AG20443 (cell line): ENCODE measurements around the gene LDHAL6B.
A peak's percentile ranks its signal among the peaks of the same experiment; 100 is the strongest.

Source experiments
- DNase-seq: peaks from one replicate; pipeline ENCODE4 v3.0.0; 2012; ENCODE audit warnings: low spot score, mixed read lengths

Gene LDHAL6B

DNA sequence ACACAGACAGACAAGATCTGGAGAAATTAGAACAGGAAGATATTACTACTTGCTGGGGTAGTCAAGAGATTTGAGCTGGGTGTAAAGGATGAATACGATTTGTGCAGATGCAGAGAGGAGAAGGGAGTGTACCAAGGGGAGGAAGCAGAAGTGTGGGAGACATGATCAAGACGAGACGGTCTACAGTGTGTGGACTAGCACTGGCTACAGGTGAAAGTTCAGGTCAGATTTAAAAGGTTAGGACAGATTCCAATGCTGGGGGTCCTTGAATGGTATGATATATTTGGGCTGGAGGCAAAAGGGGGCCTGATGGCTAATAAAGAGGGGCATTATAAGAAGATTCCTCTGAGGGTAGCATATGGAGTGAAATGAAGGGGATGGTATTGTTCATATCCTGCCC lies 12.1 kb downstream of the LDHAL6B start:
- no peak for DNase-seq

DNA sequence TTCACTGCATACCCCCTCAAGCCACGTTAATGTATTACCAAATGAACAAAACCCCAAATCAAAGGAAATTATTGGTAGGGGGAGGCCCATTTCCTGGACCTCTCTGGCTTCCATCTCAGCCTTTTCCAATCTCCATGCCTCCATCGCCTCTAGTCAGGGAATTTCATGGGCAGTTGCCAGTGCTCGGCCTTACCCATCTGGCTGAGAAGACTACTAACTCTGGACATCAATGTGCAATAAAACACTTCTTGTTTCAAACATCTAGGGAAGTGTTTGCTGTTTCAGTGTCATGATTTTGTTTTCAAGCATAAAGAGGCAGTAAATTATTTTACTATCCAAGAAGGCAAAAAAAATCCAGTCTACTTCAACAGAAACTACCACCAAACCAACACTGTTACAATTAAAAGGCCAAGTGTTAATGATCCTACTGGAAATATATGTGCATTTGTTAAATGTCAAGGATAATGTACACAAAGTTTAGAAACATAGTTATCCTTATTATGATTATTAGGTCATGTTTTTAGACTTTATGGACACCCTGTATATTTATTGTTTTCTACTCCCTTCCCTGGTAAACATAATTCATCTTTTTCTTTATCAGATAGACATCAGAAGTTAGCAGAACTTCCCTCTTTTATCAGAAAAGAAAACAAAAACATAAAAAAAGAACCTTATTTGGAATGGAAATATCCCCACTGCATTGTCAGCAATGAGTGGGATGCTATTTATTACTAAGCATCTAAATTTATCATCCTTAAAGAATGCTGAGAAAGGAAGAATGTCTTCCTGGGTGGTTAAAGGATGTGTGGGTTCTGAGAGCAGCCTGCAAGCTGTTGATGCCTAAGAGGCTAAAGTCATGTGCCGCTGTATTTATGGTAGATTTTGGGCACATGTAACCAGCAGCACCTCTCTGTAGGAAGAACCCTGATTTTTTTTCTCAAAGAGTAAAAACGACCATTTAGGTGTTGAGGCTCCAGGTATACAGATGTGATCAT lies 15.2 kb downstream of the LDHAL6B start:
- DNase-seq: peak; percentile 77

DNA sequence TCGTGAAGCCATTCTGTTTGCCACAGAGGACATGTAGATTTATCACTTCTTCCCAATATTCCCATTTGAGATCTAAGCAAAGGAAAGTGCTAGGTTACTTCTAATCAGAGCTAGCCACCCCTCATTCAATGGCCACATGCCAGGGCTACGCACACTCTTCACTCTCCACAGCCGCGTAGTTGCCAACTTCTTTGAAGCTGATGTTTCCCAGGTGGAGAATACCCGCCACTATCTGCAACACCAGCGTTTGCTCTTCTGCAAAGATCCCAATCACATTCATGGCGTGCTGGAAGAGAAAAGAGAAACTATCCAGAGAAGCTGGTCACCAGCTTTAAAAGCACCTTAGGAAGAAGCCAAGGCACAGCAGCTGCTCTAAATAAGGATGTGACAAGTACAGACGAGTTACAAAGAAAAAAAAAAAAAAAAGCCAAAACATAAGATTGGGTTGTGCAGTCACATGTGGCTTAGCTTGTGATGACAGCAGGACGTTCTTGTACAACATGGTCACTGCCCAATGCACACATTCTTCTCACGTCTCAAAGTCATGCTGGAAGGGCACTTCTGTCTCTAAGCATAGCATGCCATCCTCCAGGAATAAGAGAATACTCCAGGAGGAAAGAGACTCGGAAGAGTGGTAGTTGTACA lies 16.4 kb downstream of the LDHAL6B start:
- no peak for DNase-seq

DNA sequence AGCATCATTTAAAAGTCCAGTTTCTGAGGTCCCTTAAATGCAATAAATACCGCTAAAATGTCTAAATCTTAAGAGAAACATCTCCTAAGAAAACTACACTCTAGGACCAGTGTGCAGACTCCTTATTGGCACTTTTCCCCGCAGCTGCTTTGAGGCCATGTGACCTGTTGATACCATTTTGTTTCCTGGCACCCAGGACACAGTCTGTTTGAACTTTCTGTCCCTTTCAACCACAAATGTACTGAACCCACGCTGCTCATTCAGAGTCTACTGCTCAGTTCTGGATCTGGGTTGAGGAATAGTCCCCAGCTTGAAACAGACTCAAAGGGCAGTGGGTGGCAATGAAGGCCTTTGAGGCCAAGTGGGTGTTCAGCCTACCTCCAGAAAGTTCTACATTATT lies 17.1 kb downstream of the LDHAL6B start:
- no peak for DNase-seq

DNA sequence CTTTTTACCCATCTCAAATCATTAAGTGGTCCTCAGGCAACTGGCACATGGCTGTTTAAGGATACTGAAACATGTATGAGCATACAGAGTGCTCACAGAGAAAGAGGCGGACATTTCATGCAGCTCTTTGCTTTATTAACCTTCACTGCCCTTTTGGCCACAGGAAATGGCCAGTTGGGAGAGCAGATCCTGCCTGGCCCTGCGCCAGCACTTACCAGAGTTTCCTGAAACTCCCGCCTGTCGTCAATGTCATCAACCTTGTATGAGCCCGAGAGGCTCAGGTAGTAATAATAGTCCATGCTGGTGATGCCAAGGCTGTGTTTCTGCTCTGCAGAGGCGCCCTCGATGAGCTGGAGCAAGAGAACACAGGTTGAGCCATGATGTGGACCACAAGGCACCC lies 17.8 kb downstream of the LDHAL6B start:
- no peak for DNase-seq

DNA sequence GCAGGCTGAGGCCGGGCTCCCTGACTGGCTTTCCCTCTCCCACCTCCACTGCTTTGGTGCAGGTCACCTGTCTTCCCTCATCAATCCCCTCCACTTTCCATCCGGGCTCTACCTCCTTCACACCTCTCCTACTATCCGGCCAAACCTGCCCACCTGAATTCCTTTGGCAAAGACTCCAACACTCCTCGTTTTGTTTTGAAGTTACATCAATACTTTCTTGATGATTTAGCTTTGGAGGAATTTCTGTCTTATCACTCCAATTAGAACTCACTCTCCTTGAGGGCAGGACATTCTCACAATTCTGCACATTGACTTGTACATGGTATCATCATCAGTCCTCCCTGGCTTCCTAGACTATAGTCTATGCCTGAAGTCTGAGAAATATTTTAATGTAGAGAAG lies 20.4 kb downstream of the LDHAL6B start:
- DNase-seq: no peak

DNA sequence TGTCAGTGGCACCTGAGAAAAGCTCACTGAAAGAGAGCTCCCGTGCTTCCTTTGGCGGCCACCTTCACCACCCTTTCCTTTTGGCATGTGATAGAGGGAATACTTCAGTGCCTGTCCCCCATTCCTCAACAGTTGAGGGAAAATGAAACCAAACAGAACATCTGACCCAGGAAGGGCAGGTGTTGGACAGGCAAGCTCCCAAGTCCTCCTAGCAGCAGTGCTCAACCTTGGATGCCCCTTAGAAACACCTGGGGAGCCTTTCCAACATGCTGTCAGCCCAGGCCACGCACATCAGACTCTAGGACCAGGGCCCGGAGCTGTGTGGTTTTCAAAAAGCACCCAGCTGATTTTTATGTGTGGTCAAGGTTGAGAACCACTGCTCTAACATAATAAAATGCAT lies 22.4 kb downstream of the LDHAL6B start:
- DNase-seq: no peak

DNA sequence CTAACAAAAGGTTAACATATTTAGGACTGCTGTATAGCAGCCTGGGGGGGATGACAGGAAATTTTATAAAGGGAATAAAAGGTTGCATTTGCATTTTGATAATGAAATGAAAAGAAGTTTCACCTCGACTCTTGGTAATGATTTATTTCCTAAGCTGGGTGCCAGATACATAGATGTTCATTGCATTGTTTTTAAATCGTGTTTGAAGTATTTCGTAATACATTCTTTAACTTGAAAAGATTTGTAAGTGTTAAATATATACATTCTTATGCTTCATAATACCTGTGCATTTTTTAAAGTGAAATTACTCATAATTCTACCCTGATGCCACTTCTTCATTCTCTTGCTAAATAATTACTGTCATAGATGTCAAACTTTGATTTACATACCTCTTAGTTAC lies 22.8 kb downstream of the LDHAL6B start:
- DNase-seq: no peak

DNA sequence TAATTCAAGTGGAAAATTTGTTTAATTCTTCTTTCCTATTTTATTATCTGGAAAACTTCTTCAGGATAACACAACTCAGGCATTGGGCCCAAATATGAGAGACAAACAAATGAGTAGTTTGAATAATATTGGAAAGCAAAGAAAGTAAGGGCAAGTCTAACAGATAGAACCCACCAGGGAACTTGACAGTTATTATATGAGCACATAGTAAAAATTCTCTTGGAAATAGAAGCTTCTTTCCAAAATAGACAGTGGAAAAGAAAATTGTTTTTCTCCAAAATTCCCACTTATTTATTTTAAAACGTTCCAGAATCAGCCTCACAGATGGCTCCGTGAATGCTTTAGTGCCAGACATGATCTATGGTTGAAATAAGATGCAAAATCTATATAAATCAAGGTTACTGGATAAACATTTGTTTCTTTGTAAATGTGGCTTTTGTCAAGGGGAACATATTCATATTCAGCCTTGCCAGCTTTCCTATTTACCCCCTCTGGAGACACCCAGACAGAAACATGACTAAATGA lies 23.9 kb downstream of the LDHAL6B start:
- DNase-seq: no peak

DNA sequence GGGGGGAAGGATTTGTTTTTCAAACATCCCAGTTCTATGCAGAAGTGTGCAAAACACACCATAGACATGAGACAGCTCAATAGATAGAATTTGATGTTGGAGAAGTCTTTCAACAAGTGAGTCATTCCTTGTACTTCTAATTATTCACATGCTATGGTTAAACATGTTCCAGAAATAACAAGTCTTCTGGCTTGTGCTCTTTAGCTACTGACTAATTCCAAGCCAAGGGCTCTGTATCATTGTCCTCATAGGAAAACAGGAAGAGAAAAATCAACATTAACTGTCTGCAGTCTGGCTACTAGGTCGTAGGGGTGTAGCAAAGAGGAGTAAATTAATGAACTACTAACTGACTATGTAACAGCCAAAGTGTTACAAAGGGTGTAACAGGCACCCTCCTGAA lies 25.8 kb downstream of the LDHAL6B start:
- peak; percentile 81 for DNase-seq

DNA sequence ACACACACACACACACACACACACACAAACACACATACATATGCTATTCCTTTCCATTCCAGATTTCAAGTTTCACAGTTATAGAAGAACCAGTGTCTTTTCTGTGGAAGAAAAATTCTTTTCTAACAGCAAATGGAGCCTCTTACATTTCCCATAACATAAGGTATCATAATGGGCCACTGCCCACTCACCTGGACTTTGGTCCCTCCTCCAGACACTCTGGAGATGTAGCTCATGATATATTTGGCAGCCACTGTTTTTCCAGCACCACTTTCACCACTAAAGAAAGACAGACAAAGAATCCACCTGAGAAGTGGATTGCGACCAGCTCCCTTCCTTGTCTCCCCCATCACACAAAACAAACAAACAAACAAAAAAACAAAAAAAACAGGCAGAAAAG lies 29.8 kb downstream of the LDHAL6B start:
- no peak for DNase-seq

DNA sequence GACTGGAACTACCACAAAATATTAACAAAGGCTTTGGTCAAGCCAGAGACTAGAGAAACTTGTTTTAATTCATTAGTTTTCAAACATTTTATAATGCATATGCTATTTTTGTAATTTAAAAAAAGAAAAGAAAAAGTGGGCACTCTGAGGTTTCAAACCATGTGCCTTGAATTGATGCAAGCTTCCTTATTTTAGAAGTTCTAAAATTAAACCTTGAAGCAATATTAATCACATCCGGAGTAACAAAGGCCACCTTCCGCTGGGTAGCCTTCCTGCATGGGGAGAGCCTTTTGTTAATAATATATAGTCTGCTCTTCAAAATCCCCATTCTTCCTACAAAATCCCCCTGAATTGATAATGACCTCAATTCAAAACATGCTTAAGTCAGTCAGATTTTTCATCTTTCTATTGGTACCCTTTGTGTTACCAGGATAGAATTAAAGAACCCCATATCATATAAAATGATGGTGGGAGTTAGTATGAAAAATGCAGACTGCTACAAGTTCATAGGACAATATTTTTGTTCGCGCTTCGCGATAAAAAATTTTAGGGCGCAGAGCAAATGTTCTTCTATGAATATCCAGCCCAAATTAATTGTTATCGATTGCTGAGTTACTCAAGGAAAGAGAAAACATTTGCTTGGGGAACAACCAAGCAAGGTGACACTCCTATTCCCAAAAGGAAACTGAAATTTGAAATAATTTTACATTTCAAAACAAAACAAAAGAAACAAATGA lies 30.6 kb downstream of the LDHAL6B start:
- DNase-seq: no peak

DNA sequence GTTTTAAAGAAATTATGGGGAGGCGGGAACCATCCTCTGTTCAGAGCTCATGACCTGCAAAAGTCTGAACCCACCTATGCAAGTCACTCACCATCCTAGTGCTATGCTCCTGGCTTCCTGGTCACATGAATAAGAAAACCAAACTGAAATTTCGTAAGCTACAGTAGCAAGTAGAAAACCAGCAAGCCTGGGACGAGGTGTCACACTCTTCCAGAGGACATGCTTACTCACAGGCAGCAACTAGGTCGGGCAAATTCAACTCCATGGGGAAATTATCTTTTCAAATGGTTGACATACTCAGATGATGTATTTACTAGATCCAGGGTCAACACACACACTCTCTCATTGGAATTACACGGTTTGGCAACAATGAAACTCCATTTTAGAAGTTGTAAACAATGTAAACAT lies 31.3 kb downstream of the LDHAL6B start:
- no peak for DNase-seq

DNA sequence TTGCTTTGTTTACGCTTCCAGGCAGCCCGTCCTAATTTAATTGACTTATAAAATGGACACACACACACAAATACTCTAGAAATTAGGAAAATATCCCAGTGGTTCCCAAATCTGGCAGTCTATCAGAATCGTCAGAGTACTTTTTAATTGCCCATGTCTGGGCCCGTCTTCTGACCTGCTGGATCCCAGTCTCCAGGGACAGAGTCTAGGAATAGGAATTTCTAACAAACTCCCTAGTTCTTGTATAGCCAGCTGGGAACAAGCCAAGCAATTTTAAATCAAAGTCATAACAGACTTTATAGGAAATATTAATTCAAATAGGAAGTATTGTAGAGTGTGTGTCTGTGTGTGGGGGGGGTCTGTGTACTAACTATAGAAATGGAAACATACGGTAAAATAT lies 33.4 kb downstream of the LDHAL6B start:
- no peak for DNase-seq

DNA sequence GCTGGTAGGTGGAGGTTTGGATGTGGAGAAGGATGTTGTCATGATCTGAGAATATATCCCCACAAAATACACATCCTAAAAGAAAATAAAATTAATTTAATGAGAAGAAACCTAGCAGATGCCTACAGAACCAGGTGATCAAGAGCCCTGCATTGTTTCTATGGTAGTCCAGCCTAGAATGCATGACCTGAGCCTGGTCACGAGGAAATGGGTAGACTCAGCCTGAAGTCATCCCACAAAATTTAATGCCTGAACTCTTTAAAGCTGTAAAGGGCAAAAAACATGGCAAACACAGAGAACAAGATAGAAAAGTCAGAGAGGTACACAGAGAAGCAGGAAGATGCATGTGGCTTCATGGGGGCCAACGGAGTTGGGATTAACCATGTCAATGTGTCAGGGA lies 36.0 kb downstream of the LDHAL6B start:
- no peak for DNase-seq

DNA sequence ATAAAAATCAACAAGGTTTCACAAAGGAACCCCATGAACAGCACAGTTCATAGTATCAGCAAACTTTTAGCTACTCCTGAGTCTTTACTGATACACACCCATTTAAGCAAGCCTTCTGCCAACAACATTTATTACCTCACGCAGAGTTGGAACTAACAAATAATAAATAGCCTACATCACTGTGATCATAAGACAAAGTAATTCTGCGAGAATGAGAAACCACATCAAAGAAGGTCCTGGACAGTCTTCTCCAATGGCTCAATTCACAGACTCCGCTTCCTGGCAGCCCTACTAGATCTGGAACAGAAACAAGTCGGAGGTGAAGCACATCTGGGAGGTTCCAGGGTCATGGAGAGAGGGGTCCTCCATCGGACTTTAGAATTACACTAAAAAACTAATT lies 37.0 kb downstream of the LDHAL6B start:
- DNase-seq: no peak

DNA sequence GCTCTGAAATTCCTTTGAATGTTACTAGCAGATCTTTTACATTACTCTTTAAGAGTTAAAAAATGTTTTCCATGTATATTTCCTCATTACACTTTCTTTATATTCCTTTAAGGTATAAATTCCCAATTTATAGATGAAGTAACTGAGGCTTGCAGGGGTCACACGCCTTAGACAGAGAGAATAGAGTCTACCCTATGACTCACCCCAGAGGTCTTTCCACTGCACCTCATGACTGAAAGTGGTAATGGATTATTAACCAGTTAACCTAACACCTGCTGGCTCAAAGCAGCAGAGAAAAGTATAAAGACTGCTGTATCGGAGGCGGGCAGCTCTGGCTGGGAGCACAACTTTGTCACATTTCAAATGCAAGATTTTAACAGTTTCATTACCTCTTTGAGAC lies 37.7 kb downstream of the LDHAL6B start:
- DNase-seq: no peak

DNA sequence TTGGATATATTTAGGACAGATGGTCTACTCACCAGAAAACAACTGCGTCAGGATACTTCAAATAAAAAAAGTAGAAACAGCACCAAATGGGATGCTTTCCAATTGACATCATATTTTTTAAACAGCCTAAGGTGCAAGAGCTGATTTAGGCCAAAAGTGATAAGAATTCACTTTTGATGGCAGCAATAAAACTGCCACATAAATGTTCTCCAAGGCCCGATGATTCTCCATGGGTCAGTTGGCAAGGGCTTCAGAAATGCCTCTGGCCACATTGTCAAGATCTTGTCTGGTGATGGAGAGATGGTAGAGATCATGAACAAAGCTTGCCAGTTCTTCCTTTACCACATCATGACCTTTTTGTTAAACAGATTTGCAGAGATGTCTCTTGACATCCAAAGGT lies 38.9 kb downstream of the LDHAL6B start:
- no peak for DNase-seq

DNA sequence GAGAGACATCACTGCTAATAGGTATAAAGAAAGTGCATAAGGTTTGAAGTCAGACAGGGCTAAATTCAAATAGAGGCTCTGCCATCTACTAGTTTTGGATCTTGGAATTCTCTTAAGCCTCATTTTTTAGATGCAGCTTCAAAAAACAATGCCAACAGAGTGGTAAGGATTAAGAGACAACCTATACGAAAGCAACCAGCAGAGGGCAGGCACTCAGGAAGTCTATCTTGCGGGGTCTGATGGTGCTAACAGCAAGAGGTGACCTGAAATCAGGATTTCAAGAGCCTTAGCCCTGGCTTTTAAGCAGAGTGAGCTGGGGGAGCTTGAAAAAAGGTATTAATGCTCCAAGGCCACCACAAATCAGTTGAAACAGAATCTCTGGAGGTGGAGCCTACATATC lies 40.7 kb downstream of the LDHAL6B start:
- DNase-seq: peak; percentile 59

DNA sequence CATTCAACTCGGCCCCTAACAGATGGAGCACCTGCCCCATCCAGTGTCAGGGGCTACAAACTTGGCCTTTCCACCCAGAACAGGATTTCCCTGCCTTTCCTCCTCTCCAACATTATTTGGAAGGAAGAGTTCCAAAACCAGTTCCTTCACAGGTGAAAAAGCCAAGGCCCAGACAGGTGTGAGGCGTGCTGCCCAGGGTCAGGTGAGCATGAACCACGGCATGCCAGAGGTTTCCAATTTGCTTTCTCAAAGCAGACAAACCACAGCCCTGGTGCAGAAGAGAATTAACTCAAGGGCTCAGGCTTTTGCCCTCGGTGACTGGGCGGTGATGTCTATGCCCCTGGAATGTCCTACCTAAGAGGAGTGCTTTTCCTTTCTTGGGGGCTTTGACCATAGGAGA lies 43.2 kb downstream of the LDHAL6B start:
- no peak for DNase-seq

DNA sequence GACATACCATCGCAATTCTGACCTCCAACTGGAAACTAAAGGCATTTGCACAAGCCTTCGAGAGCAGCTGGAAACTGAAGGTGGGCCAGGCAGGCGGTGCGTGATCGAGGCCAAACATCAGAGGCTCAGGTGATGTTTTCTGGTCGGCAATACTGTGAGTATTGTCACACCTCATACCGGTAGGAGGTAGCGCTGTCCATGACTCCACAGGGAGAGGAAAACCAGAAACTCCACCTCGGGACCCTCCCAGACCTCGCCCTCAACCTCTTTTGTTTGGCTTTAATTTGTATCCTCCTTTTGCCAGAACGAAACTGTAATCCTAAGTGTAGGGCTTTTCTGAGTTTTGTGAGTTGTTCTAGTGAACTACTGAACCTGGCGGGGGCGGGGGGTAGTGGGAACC lies 43.6 kb downstream of the LDHAL6B start:
- DNase-seq: no peak

DNA sequence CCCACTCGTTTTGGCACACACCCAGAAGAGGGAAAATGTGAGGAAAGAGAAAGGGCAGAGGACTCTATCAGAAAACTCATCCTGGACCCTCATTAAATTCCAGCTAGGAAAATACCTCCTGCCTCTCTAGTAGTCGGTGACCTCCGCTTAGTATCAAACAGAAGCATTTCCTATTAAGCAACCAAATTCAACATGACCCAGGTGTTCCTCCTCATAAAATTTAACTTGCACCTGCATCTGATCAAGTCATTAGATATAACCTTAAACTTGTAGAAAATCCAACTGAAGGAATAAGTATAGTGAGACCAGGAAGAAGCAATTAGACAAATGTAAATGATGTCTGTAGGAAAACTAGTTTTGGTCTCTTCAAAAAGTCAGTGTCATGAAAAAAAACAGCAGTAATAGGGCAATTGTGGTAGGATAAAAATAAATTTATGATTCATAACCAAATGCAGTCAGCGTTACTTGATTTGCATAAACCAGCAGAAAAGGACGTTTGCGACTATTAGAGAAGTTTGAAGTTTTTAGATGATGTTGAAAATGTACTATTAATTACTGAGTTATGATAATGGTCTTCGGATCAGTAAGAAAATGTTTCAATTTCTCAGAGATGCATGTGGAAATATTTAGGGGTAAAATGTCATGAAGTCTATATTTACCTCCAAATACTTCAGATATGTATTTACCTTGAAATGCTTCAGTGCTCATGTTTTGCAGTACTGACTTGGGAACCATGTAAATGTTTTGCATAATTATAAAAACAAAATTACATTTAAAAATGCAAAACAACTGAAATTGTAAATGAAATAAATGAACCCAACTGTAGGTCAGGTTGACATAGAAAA lies 44.6 kb downstream of the LDHAL6B start:
- no peak for DNase-seq
